Stimulated activated CD8-positive, alpha-beta memory T cell treated with anti-CD3 and anti-CD28 coated beads, Interleukin-15, amount 100 ng/mL, for 24 hours (primary cell): ENCODE measurements around the gene LOX.
"Not testable (repeated sequence)": the region's sequence is repeated elsewhere in the genome, so short reads cannot be mapped to it uniquely, and the experiment has no call there.

Experiments
- DNase-seq: peaks from one replicate; pipeline ENCODE4 v3.0.0-alpha.2; 2020; ENCODE audit warnings: low read depth

Gene LOX

DNA sequence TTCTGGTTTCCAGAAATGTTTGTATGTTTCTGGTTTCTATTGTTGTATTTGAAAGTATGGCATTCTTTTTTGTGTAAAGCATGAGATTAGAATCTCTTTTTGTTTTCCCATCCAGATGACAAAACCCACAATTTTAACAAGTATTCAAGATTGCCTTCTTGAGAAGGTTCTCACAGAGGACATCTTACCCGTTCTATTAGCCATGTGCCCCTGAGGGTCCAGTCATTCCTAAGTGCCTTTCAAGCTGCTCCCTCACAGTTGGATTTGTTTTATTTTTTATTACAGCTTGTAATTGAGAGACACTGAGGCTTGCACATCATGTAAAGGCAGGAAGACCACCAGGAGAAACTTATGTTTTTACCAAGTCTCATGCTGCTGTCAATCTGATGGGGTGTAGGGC, 19.3 kb upstream of the LOX start:
- no peak for DNase-seq

DNA sequence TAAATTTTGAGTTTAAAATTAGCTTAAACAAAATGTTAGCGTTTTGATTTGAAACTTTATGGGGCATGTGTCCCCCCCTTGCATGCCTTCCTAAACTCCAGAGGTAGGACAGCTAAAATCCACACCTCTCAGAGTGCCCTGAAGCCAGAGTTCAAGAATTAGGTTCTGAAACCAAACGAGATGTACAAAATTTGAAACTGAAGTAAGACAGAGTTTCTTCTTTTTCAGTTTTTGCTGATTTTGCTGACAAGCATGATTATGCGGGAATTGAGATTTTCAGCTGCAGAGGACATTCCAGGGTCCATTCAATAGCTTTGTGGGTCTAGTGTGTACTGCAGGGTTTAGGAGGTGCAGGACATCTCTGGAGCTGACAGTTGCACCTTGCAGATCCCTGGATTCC, 17.1 kb upstream of the LOX start:
- DNase-seq: no peak

DNA sequence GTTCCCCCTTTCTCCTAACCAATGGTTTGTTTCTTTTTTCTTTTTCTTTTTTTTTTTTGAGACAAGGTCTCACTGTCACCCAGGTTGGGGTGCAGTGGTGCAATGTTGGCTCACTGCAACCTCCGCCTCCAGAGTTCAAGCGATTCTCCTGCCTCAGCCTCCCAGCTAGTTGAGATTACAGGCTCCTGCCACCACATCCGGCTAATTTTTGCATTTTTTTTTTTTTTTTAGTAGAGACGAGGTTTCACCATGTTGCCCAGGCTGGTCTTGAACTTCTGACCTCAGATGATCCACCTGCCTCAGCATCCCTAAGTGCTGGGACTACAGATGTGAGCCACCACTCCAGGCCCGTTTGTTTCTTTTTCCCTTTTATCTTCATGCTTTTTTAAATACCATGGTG, 16.2 kb upstream of the LOX start:
- not testable (repeated sequence) for DNase-seq

DNA sequence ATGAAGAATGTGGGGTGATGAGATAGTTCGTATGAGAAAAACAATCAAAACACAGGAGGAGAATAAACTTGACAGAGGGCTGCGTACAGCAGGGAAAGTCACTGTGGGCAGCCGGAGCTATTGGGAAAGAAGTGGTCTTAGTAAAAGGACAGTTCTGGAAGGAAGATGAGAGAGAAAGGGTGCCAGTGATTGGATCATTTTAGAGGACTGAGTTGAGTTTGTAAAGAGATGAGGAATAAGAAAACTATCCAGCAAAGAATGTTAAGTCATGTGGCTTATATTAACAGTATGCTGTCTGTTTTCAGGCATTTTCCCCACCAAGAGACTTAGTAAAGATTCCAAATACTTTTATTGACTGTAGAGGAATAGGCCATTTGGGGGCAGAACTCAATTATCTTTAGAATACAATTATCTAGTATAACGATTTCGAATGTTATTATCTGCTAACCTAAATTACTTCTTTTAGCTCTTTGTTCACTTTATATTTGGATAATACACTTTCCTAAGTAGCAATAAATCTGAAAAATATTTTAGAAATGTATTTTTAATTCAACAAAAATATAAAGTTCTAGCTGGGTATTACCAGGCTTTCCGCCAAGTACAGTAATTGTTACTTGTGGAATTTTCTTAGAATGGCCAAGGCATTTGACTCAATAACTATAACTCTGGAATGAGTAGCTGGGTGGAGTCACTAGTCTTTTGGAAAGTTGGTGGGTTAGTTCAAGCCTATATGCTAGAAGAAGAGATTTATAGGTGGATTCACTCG, 15.5 kb upstream of the LOX start:
- DNase-seq: no peak

DNA sequence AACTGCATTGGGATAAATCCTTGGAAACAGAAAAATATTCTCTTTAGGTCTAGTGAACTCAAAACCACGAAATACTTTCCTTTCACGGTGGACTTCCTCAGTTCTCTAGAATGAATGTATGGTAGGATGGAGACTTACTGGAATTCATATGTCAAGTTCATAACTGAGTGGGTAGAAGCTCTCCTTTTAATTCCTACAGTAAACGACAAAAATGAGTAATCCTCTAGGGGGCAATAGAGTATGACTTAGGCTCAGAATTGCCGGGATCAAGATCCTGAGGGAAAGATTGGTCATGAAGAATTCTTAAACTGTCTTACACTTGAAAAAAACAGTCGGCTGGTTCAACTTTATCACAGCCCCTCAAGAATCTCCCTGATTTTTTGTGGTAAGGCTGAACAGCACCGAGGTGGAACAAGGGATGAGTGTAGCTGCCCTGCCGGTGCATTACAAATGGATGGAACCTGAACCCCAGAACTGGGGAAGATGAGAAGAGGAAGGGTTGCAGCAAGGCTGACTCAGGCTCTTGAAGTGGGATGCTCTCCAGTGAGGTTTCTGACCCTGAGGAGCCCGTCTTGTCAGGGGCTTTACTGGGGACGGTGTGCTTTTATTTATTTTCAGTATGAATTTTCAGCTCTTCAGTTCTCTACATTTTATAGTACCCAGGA, 14.0 kb upstream of the LOX start:
- DNase-seq: no peak

DNA sequence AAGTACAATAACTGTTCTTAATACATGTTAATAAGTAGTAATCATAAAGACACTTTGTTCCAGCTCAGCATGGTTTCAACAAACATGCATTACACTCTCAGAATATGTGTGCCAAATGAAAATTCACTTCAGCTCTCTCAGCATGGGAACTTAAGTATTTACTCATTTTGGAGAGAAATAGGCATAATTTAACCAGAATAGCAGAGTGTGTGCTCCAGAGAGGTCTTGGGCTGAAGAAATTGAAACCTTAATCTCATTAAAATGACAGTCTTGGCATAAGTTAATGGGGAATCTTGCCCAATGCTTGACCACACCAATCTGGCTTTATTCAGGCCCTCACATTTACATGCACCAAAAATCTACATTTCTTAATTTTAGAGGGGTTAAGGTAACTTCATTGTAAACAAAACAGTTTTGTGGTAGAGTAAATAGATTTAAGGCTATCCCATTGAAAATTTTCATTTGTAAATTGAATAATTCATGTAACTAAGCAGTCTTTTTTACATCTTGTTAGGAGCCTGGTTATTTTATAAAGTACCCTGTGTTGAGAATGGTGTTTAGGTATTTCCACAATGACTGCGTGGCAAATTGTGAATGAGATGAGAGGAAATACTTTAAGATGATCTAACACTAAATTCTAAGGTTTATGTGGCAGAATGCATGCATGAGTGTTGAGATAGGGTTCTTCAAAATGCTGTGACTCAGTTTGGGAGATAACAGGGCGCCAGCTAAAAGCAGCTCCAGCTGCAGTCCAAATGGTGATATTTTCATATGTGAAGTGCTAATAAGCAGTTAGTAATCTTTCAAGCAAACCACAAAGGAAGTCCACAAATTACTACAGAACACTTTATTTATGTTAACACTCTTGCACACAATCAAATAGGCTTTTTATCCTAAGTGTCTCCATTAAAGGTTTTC, 11.3 kb upstream of the LOX start:
- no peak for DNase-seq

DNA sequence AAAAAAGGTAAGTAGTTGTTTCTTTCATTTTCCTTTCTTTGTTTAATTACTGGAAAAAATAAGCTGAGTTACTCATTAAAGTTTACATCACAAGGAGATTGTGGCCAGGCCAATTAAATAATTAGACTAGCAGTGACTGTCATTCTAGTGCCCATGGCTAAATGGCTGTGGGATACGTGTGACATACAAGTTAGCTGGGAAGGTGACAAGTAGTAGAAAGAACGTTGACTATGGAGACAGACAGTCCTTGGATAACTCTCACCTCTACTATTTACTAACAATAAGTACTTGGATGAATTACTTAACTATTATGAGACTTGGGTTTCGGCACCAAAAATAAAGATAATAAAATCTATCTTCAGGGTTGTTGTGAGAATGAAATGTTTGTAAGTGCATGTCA, 7.0 kb upstream of the LOX start:
- DNase-seq: no peak

DNA sequence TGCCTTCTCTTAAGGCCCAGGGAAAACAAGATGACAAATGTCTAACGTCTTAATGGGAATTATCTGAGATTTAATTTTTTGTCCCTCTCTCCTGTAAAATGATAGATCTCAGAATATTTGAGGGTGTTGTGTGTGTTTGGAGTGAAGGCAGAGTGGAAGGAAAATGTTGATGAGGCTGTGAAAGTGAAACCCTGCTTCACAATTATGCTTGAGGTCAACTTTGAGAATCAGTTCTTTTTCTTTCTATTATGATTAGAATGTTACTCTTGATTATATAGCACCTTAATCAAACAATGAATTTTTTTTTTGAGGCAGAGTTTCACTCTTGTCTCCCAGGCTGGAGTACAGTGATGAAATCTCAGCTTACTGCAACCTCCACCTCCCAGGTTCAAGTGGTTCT, 5.5 kb upstream of the LOX start:
- no peak for DNase-seq

DNA sequence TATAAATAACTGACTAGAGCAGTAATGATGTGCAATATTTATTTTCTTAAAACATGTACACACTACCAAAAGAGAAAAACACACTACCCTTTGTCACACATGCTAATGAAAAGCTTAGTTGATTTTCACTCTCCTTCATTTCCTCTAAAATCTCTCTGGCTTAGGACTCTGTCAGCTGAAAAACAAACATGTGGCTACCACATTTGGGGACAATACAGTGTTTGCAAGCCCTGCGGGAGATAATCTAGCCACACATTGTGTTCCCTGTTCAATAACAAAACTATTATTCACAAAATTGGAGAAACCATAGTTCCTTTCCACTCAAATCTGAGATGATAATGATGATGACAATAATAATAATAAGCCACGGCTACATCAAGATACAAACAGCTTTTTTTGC, 3.5 kb upstream of the LOX start:
- no peak for DNase-seq

DNA sequence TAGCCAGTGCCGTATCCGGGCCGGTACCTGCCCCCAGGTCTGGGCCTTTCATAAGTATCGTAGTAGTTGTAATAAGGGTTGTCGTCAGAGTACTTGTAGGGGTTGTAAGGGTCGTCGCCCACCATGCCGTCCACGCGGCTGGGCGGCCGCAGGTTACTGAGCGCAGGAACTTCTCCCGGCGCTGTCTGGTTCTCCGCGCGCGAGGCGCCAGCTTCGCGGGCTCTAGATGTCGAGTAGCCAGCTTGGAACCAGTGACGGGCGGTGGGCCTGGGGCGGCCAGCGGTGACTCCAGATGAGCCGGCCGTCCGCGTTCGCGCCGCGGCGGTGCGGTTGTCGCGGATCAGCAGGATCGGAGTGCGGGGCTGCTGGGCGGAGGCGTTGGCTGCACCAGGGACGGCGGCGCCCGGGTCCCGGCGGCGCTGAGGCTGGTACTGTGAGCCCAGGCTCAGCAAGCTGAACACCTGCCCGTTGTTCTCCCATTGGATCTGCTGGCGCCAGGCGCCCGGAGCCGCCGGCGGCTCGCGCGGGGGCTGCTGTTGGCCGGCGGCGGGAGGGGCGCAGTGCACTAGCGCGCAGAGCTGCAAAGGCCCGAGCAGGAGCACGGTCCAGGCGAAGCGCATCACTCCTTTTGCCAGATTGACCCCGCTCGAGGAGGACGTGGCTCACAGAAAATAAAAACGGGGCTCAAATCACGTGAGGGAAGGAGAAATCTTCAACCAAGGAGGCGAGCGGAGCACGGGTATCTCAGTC, 518 bp downstream of the LOX start:
- DNase-seq: no peak

DNA sequence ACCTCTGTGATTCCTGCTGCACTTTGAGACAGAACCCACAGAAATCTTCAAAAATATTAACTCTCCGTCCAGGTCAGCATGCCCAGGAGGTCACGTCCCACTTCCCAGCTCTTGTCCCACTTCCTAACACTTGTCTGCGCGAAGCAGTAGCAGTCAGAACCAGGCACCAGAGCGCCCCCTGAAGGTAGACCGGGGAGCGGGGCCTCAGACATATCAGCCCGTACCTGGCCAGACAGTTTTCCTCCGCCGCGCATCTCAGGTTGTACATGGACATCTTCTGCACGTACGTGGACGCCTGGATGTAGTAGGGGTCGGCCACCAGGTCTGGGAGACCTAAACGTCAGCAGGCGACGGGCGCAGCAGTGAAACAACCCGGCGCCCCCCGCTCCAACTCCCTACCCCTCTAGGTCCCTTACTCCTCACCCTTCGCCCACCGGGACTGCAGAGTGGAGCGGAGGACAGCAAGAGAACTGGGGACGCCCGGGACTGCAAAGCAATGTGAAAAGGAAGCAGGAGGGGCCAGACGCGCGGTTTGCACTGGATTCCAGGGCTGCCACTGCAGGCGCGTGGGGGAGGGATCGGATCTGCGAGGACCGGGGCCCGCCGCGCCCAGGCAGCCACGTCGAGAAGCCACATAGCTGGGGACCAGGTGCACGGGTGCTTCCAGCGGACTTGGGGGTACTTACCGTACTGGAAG, 1.2 kb downstream of the LOX start:
- no peak for DNase-seq

DNA sequence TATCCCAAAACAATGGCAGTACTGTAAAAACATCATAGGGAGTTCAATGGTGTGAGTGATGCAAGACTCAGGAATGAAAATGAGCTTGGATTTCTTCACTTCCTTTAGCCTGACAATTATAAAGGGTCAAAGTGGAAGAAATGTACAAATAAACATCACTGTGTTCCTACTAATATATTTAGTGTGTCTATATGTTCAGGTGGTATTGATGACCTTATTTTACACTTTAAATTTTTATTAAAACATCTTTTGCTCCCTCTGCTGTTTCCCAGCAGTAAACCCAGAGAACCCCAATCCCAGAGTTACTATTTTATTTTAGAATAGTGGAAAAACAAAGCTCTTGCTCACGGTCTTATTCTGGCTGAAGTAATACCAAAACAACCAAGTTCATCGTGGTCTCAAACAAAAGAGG, 2.0 kb downstream of the LOX start:
- no peak for DNase-seq

DNA sequence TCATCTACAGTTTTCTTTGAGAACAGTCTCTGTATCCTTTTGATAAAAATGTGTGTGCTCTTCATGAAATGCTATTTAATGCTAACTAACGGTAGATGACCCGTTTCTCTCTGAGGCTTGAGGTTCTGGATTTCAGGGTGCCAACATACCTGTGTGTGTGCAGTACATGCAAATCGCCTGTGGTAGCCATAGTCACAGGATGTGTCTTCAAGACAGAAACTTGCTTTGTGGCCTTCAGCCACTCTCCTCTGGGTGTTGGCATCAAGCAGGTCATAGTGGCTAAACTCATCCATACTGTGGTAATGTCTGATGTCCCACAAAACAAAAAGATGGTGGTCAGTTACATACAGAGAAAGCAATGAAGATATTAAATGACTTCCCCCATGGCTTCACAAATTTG, 4.2 kb downstream of the LOX start:
- no peak for DNase-seq

DNA sequence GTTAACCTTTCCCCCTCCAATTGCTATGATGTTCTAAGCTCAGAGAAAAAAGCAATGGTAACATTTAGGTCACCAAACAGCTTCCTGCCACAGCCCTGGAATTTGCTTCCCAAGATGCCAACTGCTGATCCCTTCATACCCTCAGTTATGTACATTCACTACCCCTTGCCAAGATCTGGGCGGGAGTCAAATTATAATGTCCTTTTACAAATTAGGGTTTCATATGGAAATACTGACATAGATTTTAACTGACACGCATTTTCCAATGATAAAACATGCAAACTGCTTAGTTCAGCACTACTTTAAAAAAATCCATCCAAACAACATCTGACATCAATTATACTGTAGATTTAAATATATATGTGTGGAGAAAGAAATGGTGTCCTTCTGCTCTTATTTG, 5.0 kb downstream of the LOX start:
- DNase-seq: no peak

DNA sequence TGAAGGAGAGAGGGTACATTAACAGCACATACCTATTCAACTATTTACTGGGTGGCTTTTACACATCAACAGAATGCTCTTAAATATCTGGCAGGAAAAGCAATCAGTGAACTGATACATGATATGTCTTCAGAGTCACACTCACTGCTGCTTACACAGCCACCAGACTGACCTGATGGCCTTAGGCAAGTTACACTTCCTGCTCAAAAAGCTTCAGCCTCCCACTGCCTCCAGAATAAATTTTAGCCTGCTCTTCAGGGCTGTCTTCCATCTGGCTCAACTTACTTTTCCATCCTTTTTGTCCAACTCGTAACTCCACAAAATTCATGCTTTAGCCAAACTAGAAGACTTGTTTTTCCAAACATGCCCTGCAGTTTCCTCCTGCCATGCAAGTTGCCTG, 10.7 kb downstream of the LOX start:
- DNase-seq: no peak

DNA sequence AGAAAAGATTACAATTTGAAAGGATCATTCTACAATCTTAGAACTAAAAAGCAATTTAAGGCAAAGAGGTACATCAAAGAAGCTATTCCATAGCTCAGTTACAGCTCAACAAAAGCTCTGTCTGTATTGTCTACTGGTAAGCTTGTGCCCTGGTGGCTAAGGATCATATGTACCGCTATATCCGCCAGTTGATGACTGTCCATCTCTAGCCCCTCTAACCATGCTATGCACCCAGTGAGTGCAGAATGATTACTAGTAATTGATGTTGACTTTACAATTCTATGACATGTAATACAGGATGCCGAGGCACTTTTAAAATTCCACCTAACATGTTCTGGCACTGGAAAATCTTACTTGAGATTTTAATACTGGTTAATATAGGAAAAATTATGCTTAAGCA, 13.1 kb downstream of the LOX start:
- no peak for DNase-seq

DNA sequence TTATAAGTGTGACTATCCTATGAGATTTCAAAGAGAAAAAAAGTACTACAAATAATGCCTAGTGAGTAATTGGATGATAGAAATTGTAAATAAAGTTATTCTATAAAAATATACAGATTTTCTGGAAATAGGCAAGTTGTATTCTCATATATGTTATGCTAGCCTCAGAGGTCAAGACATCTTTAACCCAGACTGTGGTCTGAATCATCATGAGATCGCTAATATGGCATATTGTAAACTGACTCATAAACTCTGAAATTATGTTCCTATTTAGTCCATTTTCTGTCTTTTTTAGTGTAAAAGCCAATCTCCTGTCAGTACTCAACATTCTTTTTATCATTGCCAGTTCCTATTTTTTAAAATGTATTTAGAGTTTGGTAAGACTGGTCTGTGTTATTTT, 14.2 kb downstream of the LOX start:
- DNase-seq: no peak

DNA sequence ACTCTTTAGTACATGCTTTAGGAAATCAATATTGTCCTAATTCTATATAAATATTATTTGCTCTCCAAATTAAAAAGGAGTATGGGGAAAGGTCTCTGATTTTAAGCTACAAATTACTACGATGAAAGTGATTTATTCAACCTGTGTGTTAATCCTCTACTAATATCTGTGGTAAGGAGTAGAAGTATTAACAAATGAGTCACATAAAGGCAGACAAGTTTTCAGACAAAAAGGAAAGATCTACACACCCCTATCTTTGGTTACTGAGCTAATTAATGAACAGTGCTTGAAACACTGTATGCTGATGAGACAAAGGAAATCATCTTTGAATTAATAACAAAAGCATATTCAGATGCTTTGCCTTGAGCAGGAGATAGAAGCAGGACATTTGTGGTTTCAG, 15.9 kb downstream of the LOX start:
- no peak for DNase-seq

DNA sequence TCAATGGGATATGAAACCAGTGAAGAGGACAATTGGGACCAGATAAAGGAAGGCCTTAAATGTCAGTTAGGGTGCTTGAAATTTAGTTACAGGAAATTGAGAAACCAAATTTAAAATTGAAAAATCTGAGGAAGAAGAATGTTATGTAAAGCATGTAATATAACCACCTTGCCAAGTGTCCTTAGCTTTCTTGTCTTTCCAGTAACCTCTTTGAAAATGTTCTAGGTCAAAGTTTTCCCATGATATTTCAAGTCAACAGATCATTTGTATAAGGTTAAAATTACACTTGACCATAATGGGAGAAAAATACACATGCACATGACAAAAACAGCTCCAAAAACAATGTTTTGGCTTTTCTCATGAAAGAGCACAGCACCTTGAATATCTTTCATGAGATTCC, 21.1 kb downstream of the LOX start:
- no peak for DNase-seq

DNA sequence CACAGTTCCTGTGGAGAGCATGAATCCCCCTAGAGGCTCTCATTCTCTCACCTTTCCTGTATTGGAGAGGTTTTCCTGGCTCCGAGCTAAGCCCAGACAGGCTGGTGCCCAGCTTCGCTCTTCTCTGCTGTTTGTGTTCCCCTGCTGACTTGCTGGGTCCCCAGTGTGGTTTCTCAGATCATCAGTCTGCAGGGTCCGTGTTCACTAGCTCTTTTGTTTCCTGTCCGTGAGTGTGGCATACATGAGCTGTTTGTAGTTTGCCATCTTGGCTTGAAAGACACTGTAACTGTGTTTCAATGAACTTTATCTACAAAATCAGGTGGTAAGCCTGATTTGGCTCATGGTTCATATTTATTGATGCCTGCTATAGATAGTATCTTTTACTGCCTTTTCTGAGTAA, 23.8 kb downstream of the LOX start:
- no peak for DNase-seq
